ENCODE results near the gene PEX11G. TPM values are rescaled to one million over a fixed set of nuclear protein-coding genes. Genes with fewer than 3 reads are reported as not detected.
A peak's percentile ranks its signal among the peaks of the same experiment; 100 is the strongest.

Gene PEX11G
- total and polyA plus RNA-seq, 9 of the 15 experiments (the other 6 are each of a cell fraction or from before 2014, with no cell fraction given) = 0.07 to 3.2 (median 0.70) TPM; not detected in 1

DNA sequence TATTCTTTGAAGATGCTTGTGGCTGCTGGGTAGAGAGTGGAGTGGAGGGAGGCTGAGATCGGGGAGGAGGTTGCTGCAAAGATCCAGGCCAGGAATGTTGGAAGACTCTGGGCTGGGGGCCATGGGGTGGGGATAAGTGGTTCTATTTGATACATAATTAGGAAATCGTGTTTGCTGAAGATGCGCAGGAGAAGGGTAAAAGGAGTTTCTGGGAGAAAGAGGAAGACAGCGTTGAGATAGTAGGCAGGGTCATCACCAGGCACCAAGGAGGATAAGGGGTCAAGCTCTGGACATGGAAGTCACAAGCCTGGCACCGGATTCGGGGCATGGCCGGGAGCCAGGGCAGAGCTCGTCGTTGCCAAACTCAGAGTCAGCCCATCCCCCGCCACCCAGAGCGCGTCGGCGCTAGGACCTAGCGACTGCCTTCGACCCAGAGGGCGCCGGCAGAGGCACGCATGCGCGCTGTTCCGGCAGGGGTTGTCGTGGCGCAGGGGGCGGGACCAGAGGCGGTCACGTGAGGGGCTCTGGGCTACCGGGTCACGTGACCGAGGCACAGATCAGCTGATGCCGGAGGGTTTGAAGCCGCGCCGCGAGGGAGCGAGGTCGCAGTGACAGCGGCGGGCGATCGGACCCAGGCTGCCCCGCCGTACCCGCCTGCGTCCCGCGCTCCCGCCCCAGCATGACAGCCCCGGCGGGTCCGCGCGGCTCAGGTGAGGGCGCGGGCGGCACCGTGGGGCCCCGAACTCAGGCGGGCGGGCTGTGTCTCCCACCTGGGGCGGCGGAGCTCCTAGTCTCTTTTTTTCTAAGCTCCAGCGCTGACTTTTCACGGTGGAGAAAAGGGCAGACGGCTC lies 33.5 kb upstream of the PEX11G start, which contains the start of gene MCOLN1 (continued):
- TF ChIP-seq, protein P1, sequence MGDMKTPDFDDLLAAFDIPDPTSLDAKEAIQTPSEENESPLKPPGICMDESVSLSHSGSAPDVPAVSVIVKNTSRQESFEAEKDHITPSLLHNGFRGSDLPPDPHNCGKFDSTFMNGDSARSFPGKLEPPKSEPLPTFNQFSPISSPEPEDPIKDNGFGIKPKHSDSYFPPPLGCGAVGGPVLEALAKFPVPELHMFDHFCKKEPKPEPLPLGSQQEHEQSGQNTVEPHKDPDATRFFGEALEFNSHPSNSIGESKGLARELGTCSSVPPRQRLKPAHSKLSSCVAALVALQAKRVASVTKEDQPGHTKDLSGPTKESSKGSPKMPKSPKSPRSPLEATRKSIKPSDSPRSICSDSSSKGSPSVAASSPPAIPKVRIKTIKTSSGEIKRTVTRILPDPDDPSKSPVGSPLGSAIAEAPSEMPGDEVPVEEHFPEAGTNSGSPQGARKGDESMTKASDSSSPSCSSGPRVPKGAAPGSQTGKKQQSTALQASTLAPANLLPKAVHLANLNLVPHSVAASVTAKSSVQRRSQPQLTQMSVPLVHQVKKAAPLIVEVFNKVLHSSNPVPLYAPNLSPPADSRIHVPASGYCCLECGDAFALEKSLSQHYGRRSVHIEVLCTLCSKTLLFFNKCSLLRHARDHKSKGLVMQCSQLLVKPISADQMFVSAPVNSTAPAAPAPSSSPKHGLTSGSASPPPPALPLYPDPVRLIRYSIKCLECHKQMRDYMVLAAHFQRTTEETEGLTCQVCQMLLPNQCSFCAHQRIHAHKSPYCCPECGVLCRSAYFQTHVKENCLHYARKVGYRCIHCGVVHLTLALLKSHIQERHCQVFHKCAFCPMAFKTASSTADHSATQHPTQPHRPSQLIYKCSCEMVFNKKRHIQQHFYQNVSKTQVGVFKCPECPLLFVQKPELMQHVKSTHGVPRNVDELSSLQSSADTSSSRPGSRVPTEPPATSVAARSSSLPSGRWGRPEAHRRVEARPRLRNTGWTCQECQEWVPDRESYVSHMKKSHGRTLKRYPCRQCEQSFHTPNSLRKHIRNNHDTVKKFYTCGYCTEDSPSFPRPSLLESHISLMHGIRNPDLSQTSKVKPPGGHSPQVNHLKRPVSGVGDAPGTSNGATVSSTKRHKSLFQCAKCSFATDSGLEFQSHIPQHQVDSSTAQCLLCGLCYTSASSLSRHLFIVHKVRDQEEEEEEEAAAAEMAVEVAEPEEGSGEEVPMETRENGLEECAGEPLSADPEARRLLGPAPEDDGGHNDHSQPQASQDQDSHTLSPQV (IDR thresholded peaks at IDR 0.05) = no peak
- TF ChIP-seq MTA3 (IDR thresholded peaks at IDR 0.05; ENCODE audit: borderline replicate concordance) (peak; percentile 95), HCFC1 (IDR thresholded peaks at IDR 0.05; ENCODE audit: low read depth, low read length) (peak; percentile 70), POLR2AphosphoS5 (IDR thresholded peaks at IDR 0.05; ENCODE audit: control insufficient read depth, insufficient read depth, low read depth, low read length) (no peak), ZNF436 (CRISPR knock-in tag; IDR thresholded peaks at IDR 0.05) (no peak), DIDO1 (tag; IDR thresholded peaks at IDR 0.05; ENCODE audit: low read depth) (peak; percentile 26; the same call in 1 of the 2 replicates), ZC3H8 (IDR thresholded peaks at IDR 0.05) (no peak), YY1 (IDR thresholded peaks at IDR 0.05; ENCODE audit: borderline replicate concordance in 1 of 3, control insufficient read depth in 1 of 3, extremely low read depth in 1 of 3, insufficient read depth in 3 of 3, insufficient read length in 1 of 3, insufficient replicate concordance in 2 of 3, low read depth in 1 of 3, low read length in 2 of 3) (peak in 2 of 3 experiments; percentile 35 to 48), RBBP5 (IDR thresholded peaks at IDR 0.05; ENCODE audit: borderline replicate concordance, insufficient read depth, low read length, poor library complexity, severe bottlenecking) (peak; percentile 73), POLR2H (tag; IDR thresholded peaks at IDR 0.05; ENCODE audit: low read depth) (no peak), SP1 (CRISPR knock-in tag; IDR thresholded peaks at IDR 0.05) (peak; percentile 98), POLR2A (conservative IDR thresholded peaks at IDR 0.05) (peak; percentile 62; the same call in 1 of the 2 replicates), E2F3 (CRISPR knock-in tag; IDR thresholded peaks at IDR 0.05) (peak; percentile 59; the same call in 1 of the 2 replicates), ZBTB7A (IDR thresholded peaks at IDR 0.05; ENCODE audit: borderline replicate concordance, control insufficient read depth, low read depth, low read length) (no peak), SAFB (IDR thresholded peaks at IDR 0.05; ENCODE audit: borderline replicate concordance, low read depth, low read length) (no peak)
- TF ChIP-seq, protein P2, sequence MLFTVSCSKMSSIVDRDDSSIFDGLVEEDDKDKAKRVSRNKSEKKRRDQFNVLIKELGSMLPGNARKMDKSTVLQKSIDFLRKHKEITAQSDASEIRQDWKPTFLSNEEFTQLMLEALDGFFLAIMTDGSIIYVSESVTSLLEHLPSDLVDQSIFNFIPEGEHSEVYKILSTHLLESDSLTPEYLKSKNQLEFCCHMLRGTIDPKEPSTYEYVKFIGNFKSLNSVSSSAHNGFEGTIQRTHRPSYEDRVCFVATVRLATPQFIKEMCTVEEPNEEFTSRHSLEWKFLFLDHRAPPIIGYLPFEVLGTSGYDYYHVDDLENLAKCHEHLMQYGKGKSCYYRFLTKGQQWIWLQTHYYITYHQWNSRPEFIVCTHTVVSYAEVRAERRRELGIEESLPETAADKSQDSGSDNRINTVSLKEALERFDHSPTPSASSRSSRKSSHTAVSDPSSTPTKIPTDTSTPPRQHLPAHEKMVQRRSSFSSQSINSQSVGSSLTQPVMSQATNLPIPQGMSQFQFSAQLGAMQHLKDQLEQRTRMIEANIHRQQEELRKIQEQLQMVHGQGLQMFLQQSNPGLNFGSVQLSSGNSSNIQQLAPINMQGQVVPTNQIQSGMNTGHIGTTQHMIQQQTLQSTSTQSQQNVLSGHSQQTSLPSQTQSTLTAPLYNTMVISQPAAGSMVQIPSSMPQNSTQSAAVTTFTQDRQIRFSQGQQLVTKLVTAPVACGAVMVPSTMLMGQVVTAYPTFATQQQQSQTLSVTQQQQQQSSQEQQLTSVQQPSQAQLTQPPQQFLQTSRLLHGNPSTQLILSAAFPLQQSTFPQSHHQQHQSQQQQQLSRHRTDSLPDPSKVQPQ (CRISPR knock-in tag; IDR thresholded peaks at IDR 0.05; ENCODE audit: borderline replicate concordance) = no peak
- TF ChIP-seq, protein P3, sequence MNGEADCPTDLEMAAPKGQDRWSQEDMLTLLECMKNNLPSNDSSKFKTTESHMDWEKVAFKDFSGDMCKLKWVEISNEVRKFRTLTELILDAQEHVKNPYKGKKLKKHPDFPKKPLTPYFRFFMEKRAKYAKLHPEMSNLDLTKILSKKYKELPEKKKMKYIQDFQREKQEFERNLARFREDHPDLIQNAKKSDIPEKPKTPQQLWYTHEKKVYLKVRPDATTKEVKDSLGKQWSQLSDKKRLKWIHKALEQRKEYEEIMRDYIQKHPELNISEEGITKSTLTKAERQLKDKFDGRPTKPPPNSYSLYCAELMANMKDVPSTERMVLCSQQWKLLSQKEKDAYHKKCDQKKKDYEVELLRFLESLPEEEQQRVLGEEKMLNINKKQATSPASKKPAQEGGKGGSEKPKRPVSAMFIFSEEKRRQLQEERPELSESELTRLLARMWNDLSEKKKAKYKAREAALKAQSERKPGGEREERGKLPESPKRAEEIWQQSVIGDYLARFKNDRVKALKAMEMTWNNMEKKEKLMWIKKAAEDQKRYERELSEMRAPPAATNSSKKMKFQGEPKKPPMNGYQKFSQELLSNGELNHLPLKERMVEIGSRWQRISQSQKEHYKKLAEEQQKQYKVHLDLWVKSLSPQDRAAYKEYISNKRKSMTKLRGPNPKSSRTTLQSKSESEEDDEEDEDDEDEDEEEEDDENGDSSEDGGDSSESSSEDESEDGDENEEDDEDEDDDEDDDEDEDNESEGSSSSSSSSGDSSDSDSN (IDR thresholded peaks at IDR 0.05; ENCODE audit: borderline replicate concordance in 1 of 2, low read depth in 2 of 2, low read length in 2 of 2) = no peak

Measured in K562 (cell line).